HL-60 (cell line): ENCODE results near the gene SLC27A6.

Source experiments
- DNase-seq, 2 experiments: peaks; one replicate each; pipeline ENCODE4 v3.0.0-alpha.2; 2010 to 2020; ENCODE audit warnings: low read depth in 1 of 2, low spot score in 1 of 2
- H3K27ac ChIP-seq: fragments of 250-450 bp; sonication (Bioruptor Pico); replicated peaks from 2 replicates; pipeline ENCODE4 v1.5.1; 2020; ENCODE audit warnings: mild to moderate bottlenecking, moderate library complexity
- H3K27me3 ChIP-seq: fragments of 250-450 bp; sonication (Bioruptor Pico); 2 replicates; pipeline ENCODE4 v1.5.1; 2021; ENCODE audit warnings: mild to moderate bottlenecking, moderate library complexity; ENCODE audit not compliant: insufficient read depth, poor library complexity, severe bottlenecking
- H3K4me3 ChIP-seq: replicated peaks from 2 replicates; pipeline ENCODE4 v1.5.1; 2011; ENCODE audit warnings: mild to moderate bottlenecking, control low read depth, low read length; ENCODE audit not compliant: insufficient read depth
- GABPA ChIP-seq: IDR thresholded peaks from 2 replicates; pipeline ENCODE4 v1.6.1; 2012; ENCODE audit warnings: low read depth
- POLR2AphosphoS5 ChIP-seq: IDR thresholded peaks from 2 replicates; pipeline ENCODE4 v1.6.1; 2012; ENCODE audit warnings: low read depth
- SPI1 ChIP-seq: IDR thresholded peaks from 2 replicates; pipeline ENCODE4 v1.6.1; 2012; ENCODE audit warnings: low read depth, mild to moderate bottlenecking, borderline replicate concordance
- TF ChIP-seq, protein P1 (sequence below): IDR thresholded peaks from one replicate; pipeline ENCODE4 v1.5.1; 2011; ENCODE audit warnings: low read length, control low read depth, inconsistent platforms; ENCODE audit not compliant: insufficient read depth
- TF ChIP-seq, protein P2 (sequence below): IDR thresholded peaks from 2 replicates; pipeline ENCODE4 v1.6.1; 2012; ENCODE audit warnings: low read depth; ENCODE audit not compliant: insufficient replicate concordance

The SLC27A6 gene

DNA sequence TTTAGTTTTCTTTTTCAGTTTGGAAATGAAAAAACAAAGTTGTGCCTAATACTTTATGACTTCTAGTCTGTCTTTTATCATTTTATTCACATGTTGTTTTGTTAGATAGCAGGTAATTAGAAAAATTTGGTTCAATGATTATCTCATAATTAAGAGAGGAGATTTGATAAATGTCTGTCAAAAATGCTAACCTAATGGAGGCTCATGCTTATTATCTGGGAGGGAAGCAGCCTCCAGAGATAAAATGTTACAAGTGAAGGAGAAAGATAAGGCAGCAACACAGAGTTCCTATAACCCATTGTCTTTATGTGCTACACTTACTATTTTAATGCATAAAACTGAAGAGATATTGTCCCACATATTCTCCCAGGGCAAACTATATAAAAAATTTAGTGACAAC, 53.5 kb downstream of the SLC27A6 start:
- Histone ChIP-seq H3K27me3 (no peaks in the 10 kb centered on the region), H3K4me3 (no peak overlapping the region), H3K27ac (no peak overlapping the region)
- TF ChIP-seq GABPA (no peak), POLR2AphosphoS5 (no peak), SPI1 (no peak)
- TF ChIP-seq, protein P1, sequence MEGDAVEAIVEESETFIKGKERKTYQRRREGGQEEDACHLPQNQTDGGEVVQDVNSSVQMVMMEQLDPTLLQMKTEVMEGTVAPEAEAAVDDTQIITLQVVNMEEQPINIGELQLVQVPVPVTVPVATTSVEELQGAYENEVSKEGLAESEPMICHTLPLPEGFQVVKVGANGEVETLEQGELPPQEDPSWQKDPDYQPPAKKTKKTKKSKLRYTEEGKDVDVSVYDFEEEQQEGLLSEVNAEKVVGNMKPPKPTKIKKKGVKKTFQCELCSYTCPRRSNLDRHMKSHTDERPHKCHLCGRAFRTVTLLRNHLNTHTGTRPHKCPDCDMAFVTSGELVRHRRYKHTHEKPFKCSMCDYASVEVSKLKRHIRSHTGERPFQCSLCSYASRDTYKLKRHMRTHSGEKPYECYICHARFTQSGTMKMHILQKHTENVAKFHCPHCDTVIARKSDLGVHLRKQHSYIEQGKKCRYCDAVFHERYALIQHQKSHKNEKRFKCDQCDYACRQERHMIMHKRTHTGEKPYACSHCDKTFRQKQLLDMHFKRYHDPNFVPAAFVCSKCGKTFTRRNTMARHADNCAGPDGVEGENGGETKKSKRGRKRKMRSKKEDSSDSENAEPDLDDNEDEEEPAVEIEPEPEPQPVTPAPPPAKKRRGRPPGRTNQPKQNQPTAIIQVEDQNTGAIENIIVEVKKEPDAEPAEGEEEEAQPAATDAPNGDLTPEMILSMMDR: no peak
- TF ChIP-seq, protein P2, sequence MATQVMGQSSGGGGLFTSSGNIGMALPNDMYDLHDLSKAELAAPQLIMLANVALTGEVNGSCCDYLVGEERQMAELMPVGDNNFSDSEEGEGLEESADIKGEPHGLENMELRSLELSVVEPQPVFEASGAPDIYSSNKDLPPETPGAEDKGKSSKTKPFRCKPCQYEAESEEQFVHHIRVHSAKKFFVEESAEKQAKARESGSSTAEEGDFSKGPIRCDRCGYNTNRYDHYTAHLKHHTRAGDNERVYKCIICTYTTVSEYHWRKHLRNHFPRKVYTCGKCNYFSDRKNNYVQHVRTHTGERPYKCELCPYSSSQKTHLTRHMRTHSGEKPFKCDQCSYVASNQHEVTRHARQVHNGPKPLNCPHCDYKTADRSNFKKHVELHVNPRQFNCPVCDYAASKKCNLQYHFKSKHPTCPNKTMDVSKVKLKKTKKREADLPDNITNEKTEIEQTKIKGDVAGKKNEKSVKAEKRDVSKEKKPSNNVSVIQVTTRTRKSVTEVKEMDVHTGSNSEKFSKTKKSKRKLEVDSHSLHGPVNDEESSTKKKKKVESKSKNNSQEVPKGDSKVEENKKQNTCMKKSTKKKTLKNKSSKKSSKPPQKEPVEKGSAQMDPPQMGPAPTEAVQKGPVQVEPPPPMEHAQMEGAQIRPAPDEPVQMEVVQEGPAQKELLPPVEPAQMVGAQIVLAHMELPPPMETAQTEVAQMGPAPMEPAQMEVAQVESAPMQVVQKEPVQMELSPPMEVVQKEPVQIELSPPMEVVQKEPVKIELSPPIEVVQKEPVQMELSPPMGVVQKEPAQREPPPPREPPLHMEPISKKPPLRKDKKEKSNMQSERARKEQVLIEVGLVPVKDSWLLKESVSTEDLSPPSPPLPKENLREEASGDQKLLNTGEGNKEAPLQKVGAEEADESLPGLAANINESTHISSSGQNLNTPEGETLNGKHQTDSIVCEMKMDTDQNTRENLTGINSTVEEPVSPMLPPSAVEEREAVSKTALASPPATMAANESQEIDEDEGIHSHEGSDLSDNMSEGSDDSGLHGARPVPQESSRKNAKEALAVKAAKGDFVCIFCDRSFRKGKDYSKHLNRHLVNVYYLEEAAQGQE: no peak
- DNase-seq: no peak

- H3K27ac ChIP-seq: no peak overlapping the region
- H3K4me3 ChIP-seq: no peak overlapping the region
- no peak for DNase-seq
- TF ChIP-seq GABPA: no peak
- TF ChIP-seq, protein P2: no peak
- no peaks in the 10 kb centered on the region for H3K27me3 ChIP-seq
Observed at GRCh38 chr5:129019401-129019908, 54.2 kb downstream of the SLC27A6 start.

GRCh38 chr5:129020683-129021082, 55.4 kb downstream of the SLC27A6 start:
- no peak overlapping the region for H3K27ac ChIP-seq

More at GRCh38 chr5:129020683-129021082, 55.4 kb downstream of the SLC27A6 start:
- H3K27me3 ChIP-seq: no peaks in the 10 kb centered on the region
- no peak overlapping the region for H3K4me3 ChIP-seq
- DNase-seq: no peak
- TF ChIP-seq, protein P2: no peak
- TF ChIP-seq GABPA (no peak), SPI1 (no peak), POLR2AphosphoS5 (no peak)
- TF ChIP-seq, protein P1: no peak
